NCI-H1092 treated with DMSO at 0.1 percent for 48 hours (cell line): Measurements from ENCODE around the gene ISYNA1.

Source experiments
- DNase-seq: peaks from one replicate; lab custom pipeline; 2025; lab: John Stamatoyannopoulos, UW

ISYNA1 gene

GRCh38 chr19:18437491-18438330 is at the start of gene ISYNA1:
ISYNA1 (minus strand) TSS chr19:18438133; CDS start chr19:18437979, 154 bp downstream.
- DNase-seq = peak; percentile 51

DNA sequence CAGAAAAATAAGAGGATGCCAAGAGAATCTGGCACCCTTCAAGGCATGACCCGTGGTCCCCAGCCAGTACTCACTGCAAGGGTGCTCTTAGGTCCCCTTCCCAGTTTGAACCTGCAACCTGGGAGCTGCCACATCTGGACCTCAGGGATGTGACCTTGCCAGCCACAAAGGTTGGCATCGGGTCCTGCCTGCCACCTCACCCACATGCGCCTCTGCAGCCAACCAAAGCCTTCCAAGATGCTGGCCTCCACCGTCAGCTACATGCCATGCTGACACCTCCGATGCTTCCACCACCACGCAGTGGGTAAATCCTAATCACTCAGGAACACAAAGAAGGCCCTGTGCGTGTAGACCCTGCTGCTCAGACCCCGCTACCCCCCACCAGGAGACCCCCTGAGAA is 48.8 kb upstream of the ISYNA1 start:
- DNase-seq = no peak

DNA sequence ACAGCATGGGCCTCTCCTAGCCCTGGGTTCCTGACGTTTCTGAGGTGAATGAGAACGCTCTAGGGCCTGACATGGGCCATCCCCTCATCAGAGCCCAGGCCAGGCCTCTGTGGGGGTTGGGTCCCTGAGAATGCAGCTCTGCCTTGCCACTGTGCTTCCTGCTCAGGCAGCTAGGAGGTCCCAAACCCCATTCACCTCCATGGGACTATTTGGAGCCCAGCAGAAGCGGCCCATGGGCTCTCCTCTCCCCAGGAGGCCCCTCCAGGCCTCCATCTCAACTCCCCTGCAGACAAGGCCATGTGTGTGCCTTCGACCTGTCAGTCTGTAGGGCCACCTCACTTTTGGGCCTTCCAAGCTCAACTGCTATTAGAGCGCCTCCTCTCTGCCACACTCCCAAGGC is 47.1 kb upstream of the ISYNA1 start:
- DNase-seq = no peak

- DNase-seq = peak; percentile 68
Observed at GRCh38 chr19:18483119-18483890, 45.4 kb upstream of the ISYNA1 start.

- DNase-seq = no peak
Observed at GRCh38 chr19:18481505-18482222, 43.7 kb upstream of the ISYNA1 start.

- peak; percentile 73 for DNase-seq
Observed at GRCh38 chr19:18480006-18480691, 42.2 kb upstream of the ISYNA1 start.

GRCh38 chr19:18478545-18479311 is 40.8 kb upstream of the ISYNA1 start:
- no peak for DNase-seq

GRCh38 chr19:18477974-18478373 is 40.0 kb upstream of the ISYNA1 start:
- DNase-seq = no peak

DNA sequence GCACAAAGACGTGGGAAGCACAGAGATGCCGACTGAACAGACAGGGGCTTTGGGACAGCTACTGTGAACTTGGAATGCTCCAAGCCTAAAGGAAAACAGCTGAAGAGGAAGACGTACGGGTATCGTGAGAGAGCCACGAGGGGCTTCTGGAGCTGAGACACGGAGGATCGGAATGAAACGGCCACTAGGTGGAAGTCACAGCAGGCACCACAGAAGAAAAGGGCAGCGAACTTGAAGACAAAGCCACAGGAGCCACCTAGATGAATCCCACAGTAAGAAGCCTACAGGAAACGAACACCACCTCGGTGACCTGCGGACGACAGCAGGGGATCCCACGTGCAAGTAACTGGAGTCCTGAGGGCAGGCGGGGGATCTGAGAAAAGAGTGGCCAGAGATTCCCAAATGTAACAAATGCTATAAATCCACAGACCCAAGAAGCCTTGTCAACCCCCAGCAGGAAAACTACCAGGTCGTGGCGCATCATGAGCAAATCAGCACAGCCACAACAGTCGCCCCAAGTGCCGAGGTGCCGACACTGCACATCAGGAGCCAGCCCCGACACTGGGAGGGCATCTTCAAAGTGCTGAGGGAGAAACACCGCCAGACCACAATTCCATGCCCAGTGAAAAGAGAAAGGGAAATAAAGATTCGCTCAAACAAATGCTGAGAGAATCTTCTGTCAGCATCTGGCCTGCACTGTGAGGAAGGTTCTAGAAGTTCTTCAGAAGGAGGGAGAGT is 39.3 kb upstream of the ISYNA1 start:
- no peak for DNase-seq

GRCh38 chr19:18476507-18477041 is 38.6 kb upstream of the ISYNA1 start:
- no peak for DNase-seq

GRCh38 chr19:18475762-18476331 is 37.9 kb upstream of the ISYNA1 start:
- no peak for DNase-seq

- DNase-seq = no peak
Observed at GRCh38 chr19:18475004-18475453, 37.1 kb upstream of the ISYNA1 start.

GRCh38 chr19:18474366-18474887 is 36.5 kb upstream of the ISYNA1 start:
- no peak for DNase-seq

GRCh38 chr19:18473706-18474087 is 35.8 kb upstream of the ISYNA1 start:
- DNase-seq = no peak

- DNase-seq = no peak
Observed at GRCh38 chr19:18473003-18473705, 35.2 kb upstream of the ISYNA1 start.

DNA sequence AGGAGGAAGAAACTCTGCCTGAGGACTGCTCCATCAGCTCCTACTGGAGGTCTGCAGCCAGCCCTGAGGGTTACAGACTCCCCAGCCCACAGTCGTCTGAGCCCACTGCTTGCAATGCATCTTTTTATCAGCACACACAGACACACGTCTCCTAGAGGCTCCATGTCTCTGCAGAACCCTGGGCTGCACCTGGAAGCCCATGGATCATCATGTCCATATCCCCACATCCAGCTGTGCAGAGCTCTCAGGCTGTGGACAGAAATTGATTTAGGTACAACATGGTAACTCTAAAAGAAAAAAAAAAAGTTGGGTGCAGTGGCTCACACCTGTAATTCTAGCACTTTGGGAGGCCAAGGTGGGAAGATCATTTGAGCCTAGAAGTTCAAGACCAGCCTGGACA is 32.9 kb upstream of the ISYNA1 start:
- DNase-seq = no peak

DNA sequence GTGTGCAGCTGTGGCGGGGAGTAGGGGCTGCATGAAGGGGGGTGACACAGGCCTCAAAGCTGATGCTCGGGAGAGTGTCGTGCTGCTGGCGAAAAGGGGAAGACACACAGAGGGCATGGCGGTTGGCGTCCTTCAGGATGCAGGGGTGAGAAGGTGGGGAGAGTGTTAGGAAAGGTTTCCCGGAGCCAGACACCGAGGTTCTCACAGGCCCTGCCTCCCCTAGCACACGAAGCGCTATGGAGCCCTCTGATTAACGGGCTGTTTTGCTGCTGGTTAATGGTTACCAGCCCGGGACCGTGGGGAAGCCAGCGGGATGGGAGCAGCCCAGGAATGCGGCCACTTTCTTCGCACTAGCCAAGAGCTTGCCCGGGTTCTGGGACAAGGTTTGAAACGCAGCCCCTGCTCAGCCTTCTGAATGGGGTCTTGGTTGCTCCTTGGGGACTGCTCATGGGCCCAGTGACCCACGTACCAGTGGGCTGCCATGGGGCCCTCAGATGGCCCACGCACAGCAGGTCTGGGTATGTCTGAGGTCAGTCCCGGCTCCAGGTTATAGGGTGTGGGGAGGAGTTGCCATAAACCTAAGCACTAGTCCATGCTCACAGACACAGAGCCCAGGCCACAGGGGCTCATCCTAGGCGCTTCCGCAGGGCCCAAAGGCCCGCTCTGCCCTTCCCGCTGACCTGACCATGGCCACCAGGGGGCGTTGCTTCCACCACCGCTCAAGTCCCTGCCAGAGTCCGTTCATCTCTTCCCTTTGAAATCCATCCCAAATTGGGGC is 31.3 kb upstream of the ISYNA1 start:
- no peak for DNase-seq

- no peak for DNase-seq
Observed at GRCh38 chr19:18468517-18468916, 30.6 kb upstream of the ISYNA1 start.
